ENCODE results near the gene MYDGF. TPM values are rescaled to one million over a fixed set of nuclear protein-coding genes. Genes with fewer than 3 reads are reported as not detected.
"Not testable (repeated sequence)": the region's sequence is repeated elsewhere in the genome, so short reads cannot be mapped to it uniquely, and the experiment has no call there.

Gene MYDGF
- total RNA-seq, 1 donor from 2014 or later, result 42.5 TPM

GRCh38 chr19:4715529-4716221 lies 45.5 kb upstream of the MYDGF start:
- H3K4me3 Mint-ChIP-seq (ENCODE audit: low read depth), result peak overlapping the region; percentile 22
- peaks cover 16% of the 10 kb centered on the region for H3K36me3 Mint-ChIP-seq (ENCODE audit: insufficient read depth)
- H3K27ac Mint-ChIP-seq, result peak overlapping the region; percentile 79
- H3K9me3 Mint-ChIP-seq (ENCODE audit: low read depth), result no peaks in the 10 kb centered on the region
- peaks cover 12% of the 10 kb centered on the region for H3K4me1 Mint-ChIP-seq (ENCODE audit: low read depth)
- no peak for DNase-seq (ENCODE audit: low spot score, unreplicated experiment)
- TF ChIP-seq, protein P1, sequence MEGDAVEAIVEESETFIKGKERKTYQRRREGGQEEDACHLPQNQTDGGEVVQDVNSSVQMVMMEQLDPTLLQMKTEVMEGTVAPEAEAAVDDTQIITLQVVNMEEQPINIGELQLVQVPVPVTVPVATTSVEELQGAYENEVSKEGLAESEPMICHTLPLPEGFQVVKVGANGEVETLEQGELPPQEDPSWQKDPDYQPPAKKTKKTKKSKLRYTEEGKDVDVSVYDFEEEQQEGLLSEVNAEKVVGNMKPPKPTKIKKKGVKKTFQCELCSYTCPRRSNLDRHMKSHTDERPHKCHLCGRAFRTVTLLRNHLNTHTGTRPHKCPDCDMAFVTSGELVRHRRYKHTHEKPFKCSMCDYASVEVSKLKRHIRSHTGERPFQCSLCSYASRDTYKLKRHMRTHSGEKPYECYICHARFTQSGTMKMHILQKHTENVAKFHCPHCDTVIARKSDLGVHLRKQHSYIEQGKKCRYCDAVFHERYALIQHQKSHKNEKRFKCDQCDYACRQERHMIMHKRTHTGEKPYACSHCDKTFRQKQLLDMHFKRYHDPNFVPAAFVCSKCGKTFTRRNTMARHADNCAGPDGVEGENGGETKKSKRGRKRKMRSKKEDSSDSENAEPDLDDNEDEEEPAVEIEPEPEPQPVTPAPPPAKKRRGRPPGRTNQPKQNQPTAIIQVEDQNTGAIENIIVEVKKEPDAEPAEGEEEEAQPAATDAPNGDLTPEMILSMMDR (IDR thresholded peaks at IDR 0.05; ENCODE audit: unreplicated experiment), result no peak
- no peaks in the 10 kb centered on the region for H3K27me3 Mint-ChIP-seq

GRCh38 chr19:4715178-4715528 lies 45.0 kb upstream of the MYDGF start:
- H3K27me3 Mint-ChIP-seq; H3K9me3 Mint-ChIP-seq (ENCODE audit: low read depth); H3K27ac Mint-ChIP-seq; H3K4me3 Mint-ChIP-seq (ENCODE audit: low read depth); DNase-seq (ENCODE audit: low spot score, unreplicated experiment): not testable (repeated sequence)
- H3K36me3 Mint-ChIP-seq (ENCODE audit: insufficient read depth), result peaks cover 14% of the 10 kb centered on the region
- peaks cover 12% of the 10 kb centered on the region for H3K4me1 Mint-ChIP-seq (ENCODE audit: low read depth)

GRCh38 chr19:4714016-4714415 lies 43.9 kb upstream of the MYDGF start:
- no peaks in the 10 kb centered on the region for H3K27me3 Mint-ChIP-seq
- peaks cover 15% of the 10 kb centered on the region for H3K36me3 Mint-ChIP-seq (ENCODE audit: insufficient read depth)
- TF ChIP-seq, protein P1 (IDR thresholded peaks at IDR 0.05; ENCODE audit: unreplicated experiment), result no peak
- no peak overlapping the region for H3K4me3 Mint-ChIP-seq (ENCODE audit: low read depth)
- peaks cover 12% of the 10 kb centered on the region for H3K4me1 Mint-ChIP-seq (ENCODE audit: low read depth)
- no peak for DNase-seq (ENCODE audit: low spot score, unreplicated experiment)
- H3K9me3 Mint-ChIP-seq (ENCODE audit: low read depth), result no peaks in the 10 kb centered on the region
- no peak overlapping the region for H3K27ac Mint-ChIP-seq

DNA sequence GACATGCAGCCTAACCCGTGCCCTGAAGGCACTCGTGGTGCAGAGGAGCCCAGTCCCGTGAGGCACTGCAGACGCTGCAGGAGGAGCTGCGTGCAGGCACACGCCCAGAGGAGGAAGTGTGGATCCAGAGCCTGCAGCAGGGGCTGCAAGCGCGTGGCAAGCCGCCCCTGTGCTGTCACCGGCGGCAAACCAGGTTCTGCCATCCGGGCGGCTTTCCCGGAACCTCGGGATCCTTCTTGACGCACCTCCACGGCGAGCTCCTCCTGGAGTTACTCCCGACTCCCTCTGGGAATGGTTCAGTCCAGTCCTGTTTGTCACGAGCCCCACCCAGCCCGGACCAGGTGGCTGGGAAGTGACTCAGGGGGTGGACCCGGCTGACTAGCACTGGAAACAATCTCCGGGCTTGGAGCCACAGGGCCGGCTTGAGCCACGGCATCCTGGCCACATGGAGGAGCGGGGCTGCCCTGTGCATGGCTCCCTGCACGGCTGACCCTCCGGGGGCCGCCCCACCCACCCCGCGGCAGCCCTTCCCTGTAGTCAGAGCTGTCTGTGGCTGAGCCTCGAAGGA lies 43.3 kb upstream of the MYDGF start:
- Mint-ChIP-seq H3K4me3 (ENCODE audit: low read depth) (no peak overlapping the region), H3K27ac (no peak overlapping the region), H3K4me1 (ENCODE audit: low read depth) (peaks cover 12% of the 10 kb centered on the region), H3K27me3 (no peaks in the 10 kb centered on the region), H3K9me3 (ENCODE audit: low read depth) (no peaks in the 10 kb centered on the region), H3K36me3 (ENCODE audit: insufficient read depth) (peaks cover 16% of the 10 kb centered on the region)
- no peak for DNase-seq (ENCODE audit: low spot score, unreplicated experiment)
- TF ChIP-seq, protein P1 (IDR thresholded peaks at IDR 0.05; ENCODE audit: unreplicated experiment), result no peak

DNA sequence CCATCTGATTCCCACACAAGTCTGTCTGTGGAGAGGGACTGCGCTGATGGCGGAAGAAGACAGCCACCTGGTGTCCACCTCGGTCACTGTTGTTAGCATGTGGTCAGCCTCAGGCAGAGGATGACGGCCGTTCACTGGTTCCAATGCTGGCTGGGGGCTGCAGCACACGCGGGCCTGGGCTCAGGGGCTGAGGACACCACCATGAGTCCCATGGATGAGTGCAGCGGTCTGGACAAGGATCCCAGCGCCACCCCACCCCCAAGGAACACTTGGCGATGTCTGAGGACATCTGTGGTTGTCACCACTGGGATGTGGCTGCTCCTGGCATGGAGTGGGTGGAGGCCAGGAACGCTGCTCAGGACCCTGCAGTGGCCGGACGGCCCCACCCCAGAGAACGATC lies 42.6 kb upstream of the MYDGF start:
- Mint-ChIP-seq H3K4me1 (ENCODE audit: low read depth) (peaks cover 12% of the 10 kb centered on the region), H3K27ac (no peak overlapping the region), H3K27me3 (no peaks in the 10 kb centered on the region), H3K36me3 (ENCODE audit: insufficient read depth) (peaks cover 18% of the 10 kb centered on the region), H3K4me3 (ENCODE audit: low read depth) (no peak overlapping the region), H3K9me3 (ENCODE audit: low read depth) (no peaks in the 10 kb centered on the region)
- TF ChIP-seq, protein P1 (IDR thresholded peaks at IDR 0.05; ENCODE audit: unreplicated experiment), result no peak
- DNase-seq (ENCODE audit: low spot score, unreplicated experiment), result no peak

GRCh38 chr19:4711211-4711610 lies 41.1 kb upstream of the MYDGF start:
- DNase-seq (ENCODE audit: low spot score, unreplicated experiment), result no peak
- no peaks in the 10 kb centered on the region for H3K9me3 Mint-ChIP-seq (ENCODE audit: low read depth)
- H3K27me3 Mint-ChIP-seq, result no peaks in the 10 kb centered on the region
- peaks cover 16% of the 10 kb centered on the region for H3K36me3 Mint-ChIP-seq (ENCODE audit: insufficient read depth)
- TF ChIP-seq, protein P1 (IDR thresholded peaks at IDR 0.05; ENCODE audit: unreplicated experiment), result no peak
- H3K27ac Mint-ChIP-seq, result no peak overlapping the region
- no peak overlapping the region for H3K4me3 Mint-ChIP-seq (ENCODE audit: low read depth)
- H3K4me1 Mint-ChIP-seq (ENCODE audit: low read depth), result peaks cover 12% of the 10 kb centered on the region

All from progenitor cell of endocrine pancreas (in vitro differentiated cells).